H1 (cell line): ENCODE data around the gene NDUFA13. TPM values are rescaled to one million over a fixed set of nuclear protein-coding genes. Genes with fewer than 3 reads are reported as not detected.

Experiments
- EP300 ChIP-seq, 2 experiments: IDR thresholded peaks; 1 replicate in 1 of 2; 2 replicates in 1 of 2; pipeline ENCODE4 v1.6.1; 2011 to 2012; ENCODE audit warnings: low read depth in 2 of 2, low read length in 2 of 2, mild to moderate bottlenecking in 2 of 2, borderline replicate concordance in 1 of 2, inconsistent platforms in 1 of 2, moderate library complexity in 1 of 2
- EZH2 ChIP-seq: fragments of 200-600 bp; sonication (generic); IDR thresholded peaks from 2 replicates; pipeline ENCODE4 v1.7.1; 2012; ENCODE audit warnings: low read depth, mild to moderate bottlenecking, moderate library complexity, low read length, inconsistent platforms; ENCODE audit not compliant: severe bottlenecking
- SAP30 ChIP-seq: fragments of 300-600 bp; sonication (generic); IDR thresholded peaks from 2 replicates; pipeline ENCODE4 v1.7.1; 2012; ENCODE audit warnings: low read length, moderate library complexity, mild to moderate bottlenecking, inconsistent platforms; ENCODE audit not compliant: insufficient read depth, insufficient replicate concordance
- polyA plus RNA-seq, 7 experiments: library from polyadenylated mRNA; depleted of rRNA in 3 of 7; stranded (reverse) in 5 of 7; unstranded in 2 of 7; fragments of >200 nt in 5 of 7; fragments of 200-250 nt in 2 of 7; gene quantifications; 1 replicate in 5 of 7; 2 replicates in 1 of 7; 4 replicates in 1 of 7; pipeline versions ENCODE4 v1.2.1 to v1.2.3, GENCODE V29; 2011 to 2013; ENCODE audit warnings: missing spikeins in 2 of 7, mixed read lengths in 2 of 7
- total RNA-seq: library from RNA; stranded (reverse); fragmentation: NEBNext Ultra II Directional; extraction: Animal tissue kit (Norgen Biotek cat#: 25700); gene quantifications from 2 replicates; pipeline ENCODE4 v1.2.1, GENCODE V29; 2021

Gene NDUFA13
- total and polyA plus RNA-seq, 2 of the 8 experiments (the other 6 are each of a cell fraction or from before 2014, with no cell fraction given), result 413 to 1,105 TPM

DNA sequence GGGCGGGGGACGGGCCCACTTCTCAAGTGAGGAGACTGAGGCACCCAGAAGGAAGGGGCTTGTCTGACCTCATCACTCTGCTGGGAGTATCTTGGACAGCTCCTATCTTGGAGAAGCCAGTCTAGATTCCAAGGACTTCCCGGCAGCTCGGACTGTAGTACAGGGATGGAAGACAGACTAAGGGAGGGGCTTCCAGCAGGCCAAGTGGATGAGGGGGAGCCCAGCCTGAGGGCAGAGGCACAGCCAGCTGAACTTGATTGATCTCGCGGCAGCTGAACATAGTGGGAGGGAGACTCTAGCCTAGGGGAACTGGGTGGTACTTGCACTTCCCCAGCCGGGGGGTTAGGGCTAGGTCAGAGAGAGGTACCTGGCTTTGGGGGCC lies 22.8 kb downstream of the NDUFA13 start (continued):
- TF ChIP-seq SAP30 (no peak), EP300 (IDR thresholded peaks at IDR 0.05; ENCODE audit: borderline replicate concordance in 1 of 2, low read depth in 2 of 2, low read length in 2 of 2) (no peak), EZH2 (no peak)
